HG03139 (cell line): Measurements from ENCODE around the gene ACVR1B.

Experiments
- ATAC-seq: cut with Tn5 transposase; IDR thresholded peaks from one replicate; pipeline ENCODE4 v1.9.1; 2021; ENCODE audit not compliant: unreplicated experiment

ACVR1B gene

GRCh38 chr12:51951199-51951842, at the start of gene ACVR1B:
TSS of gene ACVR1B (plus strand) at chr12:51951699. CDS start at chr12:51951744, 45 bp downstream.
- ATAC-seq, result peak; percentile 63

GRCh38 chr12:51901881-51902280, 49.6 kb upstream of the ACVR1B start:
- no peak for ATAC-seq

GRCh38 chr12:51904951-51905470, 46.5 kb upstream of the ACVR1B start:
- ATAC-seq, result no peak

- ATAC-seq, result no peak
These were observed 45.7 kb upstream of the ACVR1B start for GRCh38 chr12:51905471-51906429.

- no peak for ATAC-seq
These were observed 44.9 kb upstream of the ACVR1B start for GRCh38 chr12:51906430-51907082.

GRCh38 chr12:51907083-51907855, 44.2 kb upstream of the ACVR1B start, which contains the start of gene ACVRL1:
TSS of gene ACVRL1 (plus strand) at chr12:51907504. CDS start at chr12:51912475, 4,971 bp downstream.
- ATAC-seq, result no peak

- ATAC-seq, result no peak
These were observed 43.6 kb upstream of the ACVR1B start for GRCh38 chr12:51907856-51908425.

GRCh38 chr12:51908876-51909592, 42.5 kb upstream of the ACVR1B start:
- ATAC-seq, result no peak

GRCh38 chr12:51910168-51910567, 41.3 kb upstream of the ACVR1B start:
- ATAC-seq, result no peak

- ATAC-seq, result no peak
These were observed 40.8 kb upstream of the ACVR1B start for GRCh38 chr12:51910691-51911090.

- no peak for ATAC-seq
These were observed 40.2 kb upstream of the ACVR1B start for GRCh38 chr12:51911307-51911706.

GRCh38 chr12:51911788-51912711, 39.4 kb upstream of the ACVR1B start:
- no peak for ATAC-seq

- no peak for ATAC-seq
These were observed 38.1 kb upstream of the ACVR1B start for GRCh38 chr12:51913071-51914033.

- no peak for ATAC-seq
These were observed 37.2 kb upstream of the ACVR1B start for GRCh38 chr12:51914034-51914923.

GRCh38 chr12:51915003-51915625, 36.4 kb upstream of the ACVR1B start:
- no peak for ATAC-seq

- ATAC-seq, result no peak
These were observed 35.5 kb upstream of the ACVR1B start for GRCh38 chr12:51915951-51916350.
